UCSD-AML1 (cell line): ENCODE measurements around the gene TCF25.
"Not testable (repeated sequence)": the region's sequence is repeated elsewhere in the genome, so short reads cannot be mapped to it uniquely, and the experiment has no call there.

Experiments used
- DNase-seq: peaks from one replicate; lab custom pipeline; 2025; ENCODE audit not compliant: unreplicated experiment; lab: John Stamatoyannopoulos, UW

Gene TCF25

GRCh38 chr16:89873972-89874689 lies 739 bp downstream of the TCF25 start:
- peak; percentile 98 for DNase-seq

- DNase-seq = not testable (repeated sequence)
Observed at GRCh38 chr16:89879123-89879522, 5.7 kb downstream of the TCF25 start.

DNA sequence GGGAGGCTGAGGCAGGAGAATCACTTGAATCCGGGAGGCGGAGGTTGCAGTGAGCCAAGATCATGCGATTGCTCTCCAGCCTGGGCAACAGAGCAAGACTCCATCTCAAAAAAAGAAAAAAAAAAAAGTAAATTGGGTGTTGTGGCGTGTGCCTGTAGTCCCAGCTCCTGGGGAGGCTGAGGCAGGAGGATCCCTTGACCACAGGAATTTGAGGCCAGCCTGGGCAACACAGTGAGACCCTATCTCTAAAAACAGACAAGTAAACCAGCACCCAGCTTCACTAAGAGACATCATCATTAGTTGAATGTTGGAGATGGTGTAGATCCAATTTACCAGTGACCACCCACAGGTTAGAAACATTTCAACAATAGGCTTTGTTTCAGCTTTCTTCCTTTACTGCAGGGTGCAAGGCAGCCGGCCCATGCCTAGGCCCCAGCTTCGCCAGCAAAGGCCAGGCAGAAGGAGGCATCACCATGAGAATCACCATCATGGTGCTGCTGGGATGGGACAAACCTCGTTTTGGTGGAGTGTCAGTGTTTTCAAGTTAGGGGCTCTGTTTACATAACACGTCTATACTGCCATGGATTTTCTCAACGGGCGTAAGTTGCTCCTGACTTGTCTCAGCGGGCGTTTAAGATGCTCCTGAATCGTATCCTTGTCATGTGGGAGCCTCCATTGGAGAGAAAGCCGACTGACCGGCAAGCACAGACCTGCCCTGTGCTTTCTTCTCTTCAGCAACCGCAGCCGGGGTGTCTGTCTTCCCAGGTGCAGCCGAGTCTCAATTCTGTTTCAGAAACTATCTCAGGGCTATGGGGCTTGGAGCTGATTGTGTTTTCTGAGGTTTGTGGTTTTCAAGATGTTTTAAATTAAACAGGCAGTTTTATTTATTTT lies 7.3 kb downstream of the TCF25 start:
- DNase-seq = no peak

DNA sequence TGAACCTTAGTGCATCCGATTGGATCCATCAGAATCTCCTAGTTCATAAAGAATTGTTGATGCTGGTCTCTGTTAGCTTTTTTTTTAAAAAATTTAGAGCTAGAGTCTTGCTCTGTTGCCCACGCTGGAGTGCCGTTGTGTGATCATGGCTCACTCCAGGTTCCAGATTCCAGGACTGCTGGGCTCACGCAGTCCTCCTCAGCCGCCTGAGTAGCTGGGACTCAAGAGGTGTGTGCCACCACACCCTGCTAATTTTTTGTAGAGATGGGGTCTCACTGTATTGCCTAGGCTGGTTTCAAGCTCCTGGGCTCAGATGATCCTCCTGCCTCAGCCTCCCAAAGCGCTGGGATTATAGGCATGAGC lies 8.0 kb downstream of the TCF25 start:
- DNase-seq = no peak

GRCh38 chr16:89883346-89884040 lies 10.1 kb downstream of the TCF25 start:
- DNase-seq = no peak

DNA sequence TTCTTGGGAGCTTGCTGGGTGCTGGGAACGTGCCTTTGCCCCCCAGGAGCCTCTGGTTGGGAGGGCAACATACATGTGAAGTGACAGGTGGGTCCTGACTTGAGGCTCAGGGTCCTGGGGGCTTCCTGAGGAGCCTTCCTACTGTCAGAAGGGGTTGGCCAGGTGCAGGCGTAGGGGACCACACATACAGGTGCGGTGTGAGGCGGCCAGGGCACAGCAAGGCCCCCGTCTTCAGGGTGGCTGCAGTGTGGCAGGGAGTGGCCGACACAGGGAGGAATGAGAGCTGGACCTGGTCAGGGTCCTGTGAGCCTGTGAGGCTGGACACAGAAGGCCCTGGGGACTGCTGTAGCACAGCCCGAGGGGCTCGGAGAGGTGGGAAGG lies 10.6 kb downstream of the TCF25 start:
- DNase-seq = no peak

GRCh38 chr16:89887243-89887642 lies 13.9 kb downstream of the TCF25 start:
- DNase-seq = no peak

- DNase-seq = no peak
Observed at GRCh38 chr16:89890200-89890599, 16.8 kb downstream of the TCF25 start.

DNA sequence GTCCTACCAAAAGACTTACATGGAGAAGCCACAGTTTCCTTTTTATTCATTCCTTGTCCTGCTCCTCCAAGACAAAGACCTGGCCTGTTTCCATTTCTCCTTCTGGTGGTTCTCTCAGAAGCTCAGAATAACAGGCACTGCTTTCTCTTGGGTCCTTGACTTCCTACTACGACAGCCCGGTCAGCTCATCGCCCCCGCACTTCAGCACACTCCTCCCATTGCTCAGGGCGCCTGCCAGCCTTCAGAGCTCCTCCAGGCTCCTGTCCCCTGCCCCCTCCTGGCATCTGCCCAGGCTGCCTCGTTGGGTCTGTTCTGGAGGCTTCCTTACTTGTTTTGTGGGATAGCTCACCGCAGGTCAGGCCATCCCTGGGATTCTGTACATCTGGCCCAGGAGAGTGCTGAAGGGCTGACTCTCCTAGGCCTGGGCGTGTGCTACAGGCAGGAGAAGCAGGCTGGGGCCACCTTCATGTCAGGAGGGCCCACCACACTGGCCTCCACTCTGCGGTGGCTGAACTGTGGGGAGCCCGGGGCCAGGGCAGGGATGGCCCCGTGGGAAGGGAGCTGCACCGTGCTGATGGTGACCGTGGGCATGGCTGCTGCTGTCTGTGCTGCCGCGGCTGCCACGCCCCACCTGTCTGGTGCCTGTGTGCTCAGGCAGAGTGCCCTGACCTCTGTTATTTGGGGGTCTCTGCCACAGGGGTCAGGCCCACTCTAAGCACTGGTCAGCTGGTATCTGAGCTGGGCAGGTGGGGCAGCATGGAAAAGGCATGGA lies 17.7 kb downstream of the TCF25 start:
- DNase-seq = no peak

DNA sequence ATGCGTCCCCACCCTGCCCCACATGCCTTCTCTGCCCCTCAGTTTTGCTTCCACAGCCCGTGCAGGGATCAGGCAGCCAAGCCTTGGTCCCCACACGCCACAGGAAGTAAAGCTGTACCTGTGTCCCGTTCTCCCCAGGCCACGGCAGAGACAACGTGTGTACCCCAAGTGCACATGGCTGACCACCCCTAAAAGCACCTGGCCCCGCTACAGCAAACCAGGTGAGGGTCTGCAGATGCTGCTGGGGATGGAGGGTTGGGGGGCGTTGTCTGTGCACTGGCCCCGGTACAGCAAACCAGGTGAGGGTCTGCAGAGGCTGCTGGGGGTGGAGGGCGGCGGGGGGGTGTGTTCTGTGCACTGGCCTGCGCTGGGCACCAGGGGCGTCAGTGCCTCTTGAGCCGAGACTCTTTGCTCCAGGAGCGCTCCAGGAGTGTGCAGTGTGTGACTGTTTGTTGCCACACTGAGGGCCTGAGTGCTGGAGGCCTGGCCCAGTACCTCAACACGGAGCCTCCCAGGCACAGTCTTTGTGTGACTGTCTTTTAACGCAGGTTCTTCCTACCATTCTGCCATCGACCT lies 18.8 kb downstream of the TCF25 start:
- no peak for DNase-seq

DNA sequence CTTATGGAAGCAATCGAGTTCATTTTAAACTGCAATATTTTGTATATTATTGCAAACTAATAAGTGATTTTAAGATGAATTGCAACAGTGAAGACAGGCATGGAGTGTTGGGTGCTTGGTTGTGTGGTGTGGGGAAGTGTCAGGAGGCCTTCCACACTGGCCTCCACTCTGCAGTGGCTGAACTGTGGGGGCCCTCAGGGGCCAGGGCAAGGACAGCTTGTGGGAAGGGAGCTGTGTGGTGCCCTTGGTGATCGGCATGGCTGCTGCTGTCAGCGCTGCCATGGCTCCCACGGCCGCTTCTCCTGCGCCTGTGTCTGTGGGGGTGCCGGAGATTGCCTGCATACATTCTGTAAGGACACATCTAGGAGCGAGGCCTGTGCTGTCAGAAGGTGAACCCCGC lies 19.2 kb downstream of the TCF25 start:
- no peak for DNase-seq

DNA sequence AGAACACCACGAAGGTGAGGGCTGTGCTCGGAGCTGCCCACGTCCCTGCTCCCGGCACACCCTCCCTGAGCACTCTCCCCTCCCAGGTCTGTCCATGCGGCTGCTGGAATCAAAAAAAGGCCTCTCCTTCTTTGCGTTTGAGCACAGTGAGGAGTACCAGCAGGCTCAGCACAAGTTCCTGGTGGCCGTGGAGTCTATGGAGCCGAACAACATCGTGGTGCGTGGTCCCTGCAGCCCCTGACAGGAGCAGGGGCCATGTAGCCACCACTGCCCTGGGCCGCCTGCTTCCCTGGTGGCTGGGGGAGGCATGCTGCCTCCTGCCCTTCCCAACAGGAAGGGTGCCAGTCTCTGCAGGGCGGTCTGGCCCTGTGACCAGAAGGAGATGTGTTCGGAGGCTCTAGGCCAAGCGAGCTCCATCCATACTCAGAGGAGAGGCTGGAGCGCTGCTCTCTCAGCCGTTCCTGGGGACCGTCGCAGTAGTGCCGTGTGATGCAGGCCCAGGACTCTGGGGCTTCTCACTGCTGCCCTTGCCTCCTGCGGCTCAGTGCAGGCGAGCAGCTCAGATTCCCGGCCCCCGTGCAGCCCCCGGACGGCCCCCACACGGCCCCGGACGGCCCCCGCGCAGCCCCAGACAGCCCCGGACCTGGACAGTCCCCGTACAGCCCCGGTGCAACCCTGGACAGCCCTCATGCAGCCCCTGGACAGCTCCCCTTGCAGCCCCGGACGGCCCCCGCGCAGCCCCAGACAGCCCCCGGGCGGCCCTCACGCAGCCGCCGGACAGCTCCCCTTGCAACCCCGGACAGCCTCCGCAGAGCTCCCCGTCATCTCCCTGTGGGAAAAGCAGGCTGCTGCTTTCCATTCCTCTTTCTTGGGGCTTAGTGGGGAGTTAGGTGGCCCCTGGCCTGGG lies 20.5 kb downstream of the TCF25 start:
- no peak for DNase-seq

DNA sequence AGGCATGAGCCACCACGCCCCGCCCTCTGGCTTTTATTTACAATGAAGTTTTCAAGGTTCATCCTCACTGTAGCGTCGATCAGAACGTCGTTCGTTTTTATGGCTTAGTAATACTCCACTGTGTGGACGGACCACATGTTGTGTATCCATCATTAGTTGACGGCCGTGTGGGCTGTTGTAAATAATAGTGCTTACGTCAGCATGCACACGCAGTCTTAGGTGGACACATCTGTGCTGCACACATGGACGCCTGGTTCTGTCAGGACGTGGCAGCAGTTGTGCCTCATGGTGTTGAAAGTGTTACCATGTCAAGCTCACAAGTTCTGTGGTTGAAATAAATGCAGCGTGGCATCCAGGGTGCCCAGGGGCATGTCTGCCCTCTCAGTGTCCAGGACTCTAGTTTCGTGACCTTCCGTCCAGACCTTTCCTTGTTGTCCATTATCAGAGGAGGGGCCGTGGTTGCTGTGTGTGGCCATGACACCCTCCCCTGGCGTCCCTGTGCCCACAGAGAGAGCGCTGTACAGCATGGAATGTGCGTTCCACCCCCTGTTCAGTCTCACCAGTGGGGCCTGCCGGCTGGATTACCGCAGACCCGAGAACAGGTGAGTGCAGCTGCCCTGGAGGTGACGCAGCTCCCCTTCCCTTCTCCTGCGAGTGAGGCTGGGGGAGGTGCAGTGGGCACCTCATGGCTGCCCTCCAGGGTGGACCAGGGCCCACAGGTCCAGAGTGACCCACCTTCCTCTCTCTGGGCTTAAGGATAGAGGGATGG lies 22.3 kb downstream of the TCF25 start:
- DNase-seq = no peak

GRCh38 chr16:89897204-89897603 lies 23.8 kb downstream of the TCF25 start:
- no peak for DNase-seq

GRCh38 chr16:89898201-89898967 lies 25.0 kb downstream of the TCF25 start:
- no peak for DNase-seq

DNA sequence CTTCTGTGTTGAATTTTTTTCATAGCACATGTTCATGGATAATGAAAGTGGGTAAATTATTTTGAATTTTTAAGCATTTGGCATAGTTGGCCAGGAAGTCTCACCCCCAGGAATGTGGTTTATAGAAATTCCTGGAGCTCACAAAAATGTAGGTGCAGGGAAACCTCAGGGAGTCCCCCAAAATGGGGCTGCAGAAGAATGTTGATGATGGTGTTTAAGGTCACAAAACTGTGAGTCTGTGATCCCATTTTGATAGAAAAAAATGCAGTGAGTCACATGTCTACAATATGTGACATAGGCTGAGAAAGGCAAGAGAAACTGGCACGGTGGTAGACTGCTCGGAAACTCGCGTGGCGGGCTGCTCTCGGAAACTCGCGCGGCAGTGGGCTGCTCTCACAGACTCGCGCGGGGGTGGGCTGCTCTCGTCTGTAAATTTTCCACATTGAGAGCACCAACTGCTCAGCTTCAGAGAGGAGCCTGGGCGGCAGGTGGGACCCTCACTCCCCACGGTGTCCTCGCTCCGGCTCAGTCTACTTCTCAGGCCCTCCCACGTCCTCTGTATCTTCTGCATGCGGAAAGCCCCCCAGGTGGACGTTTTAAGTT lies 26.6 kb downstream of the TCF25 start:
- no peak for DNase-seq

GRCh38 chr16:89900885-89901284 lies 27.5 kb downstream of the TCF25 start:
- no peak for DNase-seq

- no peak for DNase-seq
Observed at GRCh38 chr16:89902980-89903379, 29.6 kb downstream of the TCF25 start.
